GM21390 (cell line): Measurements from ENCODE around the gene RPS19.
A peak's percentile ranks its signal among the peaks of the same experiment; 100 is the strongest.
"Not testable (repeated sequence)": the region's sequence is repeated elsewhere in the genome, so short reads cannot be mapped to it uniquely, and the experiment has no call there.

Experiments
- ATAC-seq: cut with Tn5 transposase; IDR thresholded peaks from one replicate; pipeline ENCODE4 v1.9.1; 2021; ENCODE audit not compliant: unreplicated experiment

Gene RPS19

GRCh38 chr19:41859213-41859617, 840 bp upstream of the RPS19 start:
- no peak for ATAC-seq

GRCh38 chr19:41860419-41861115, 512 bp downstream of the RPS19 start:
- no peak for ATAC-seq

- no peak for ATAC-seq
Measured at GRCh38 chr19:41861116-41861768, 1.2 kb downstream of the RPS19 start.

GRCh38 chr19:41861846-41862245, 1.8 kb downstream of the RPS19 start:
- no peak for ATAC-seq

- ATAC-seq = no peak
Measured at GRCh38 chr19:41862445-41862986, 2.5 kb downstream of the RPS19 start.

GRCh38 chr19:41863209-41863931, 3.3 kb downstream of the RPS19 start:
- ATAC-seq = no peak

GRCh38 chr19:41864374-41864773, 4.3 kb downstream of the RPS19 start:
- ATAC-seq = no peak

GRCh38 chr19:41866284-41866683, 6.2 kb downstream of the RPS19 start:
- no peak for ATAC-seq

GRCh38 chr19:41868120-41868988, 8.3 kb downstream of the RPS19 start:
- ATAC-seq = no peak

GRCh38 chr19:41868989-41869300, 8.9 kb downstream of the RPS19 start:
- ATAC-seq = no peak

GRCh38 chr19:41869374-41869955, 9.4 kb downstream of the RPS19 start:
- ATAC-seq = no peak

- no peak for ATAC-seq
Measured at GRCh38 chr19:41870401-41870873, 10.4 kb downstream of the RPS19 start.

- ATAC-seq = peak; percentile 64
Measured at GRCh38 chr19:41871573-41872383, 11.7 kb downstream of the RPS19 start.

GRCh38 chr19:41872384-41872774, 12.3 kb downstream of the RPS19 start:
- ATAC-seq = no peak

- ATAC-seq = no peak
Measured at GRCh38 chr19:41872775-41873647, 13.0 kb downstream of the RPS19 start.

- not testable (repeated sequence) for ATAC-seq
Measured at GRCh38 chr19:41875973-41876372, 15.9 kb downstream of the RPS19 start.

- peak; percentile 58 for ATAC-seq
Measured at GRCh38 chr19:41876847-41877832, 17.1 kb downstream of the RPS19 start, which contains the start of gene CD79A. Gene CD79A, plus strand, starts transcription at chr19:41877279. Its CDS starts 26 bp downstream, at chr19:41877305.
